GM23248 (cell line): ENCODE measurements around the gene CNKSR1. TPM values are rescaled to one million over a fixed set of nuclear protein-coding genes. Genes with fewer than 3 reads are reported as not detected.

Experiments used
- DNase-seq: peaks from one replicate; pipeline ENCODE4 v3.0.0-alpha.2; 2015
- H2AFZ ChIP-seq: fragments of 200-600 bp; sonication (generic); 2 replicates; pipeline ENCODE4 v1.6.1; 2016; ENCODE audit warnings: antibody characterized with exemption
- H3F3A ChIP-seq: fragments of 200-600 bp; sonication (generic); 2 replicates; pipeline ENCODE4 v1.6.1; 2016; ENCODE audit warnings: mild to moderate bottlenecking, antibody characterized with exemption, mixed run types; ENCODE audit not compliant: insufficient read depth
- H3K27ac ChIP-seq: fragments of 200-600 bp; sonication (generic); 2 replicates; pipeline ENCODE4 v1.5.1; 2016; ENCODE audit warnings: mild to moderate bottlenecking
- H3K27me3 ChIP-seq: fragments of 200-600 bp; sonication (generic); replicated peaks from 2 replicates; pipeline ENCODE4 v1.6.1; 2016; ENCODE audit warnings: mild to moderate bottlenecking; ENCODE audit not compliant: insufficient read depth
- H3K36me3 ChIP-seq: fragments of 200-600 bp; sonication (generic); 2 replicates; pipeline ENCODE4 v1.6.1; 2016; ENCODE audit warnings: low read depth, mild to moderate bottlenecking
- H3K4me1 ChIP-seq: fragments of 200-600 bp; sonication (generic); 2 replicates; pipeline ENCODE4 v1.6.1; 2016; ENCODE audit warnings: mild to moderate bottlenecking; ENCODE audit not compliant: insufficient read depth
- H3K4me2 ChIP-seq: fragments of 200-600 bp; sonication (generic); one replicate; pipeline ENCODE4 v1.6.1; 2016; ENCODE audit warnings: mild to moderate bottlenecking; ENCODE audit not compliant: unreplicated experiment
- H3K4me3 ChIP-seq: fragments of 200-600 bp; sonication (generic); 2 replicates; pipeline ENCODE4 v1.5.1; 2016; ENCODE audit warnings: mild to moderate bottlenecking
- H3K79me2 ChIP-seq: fragments of 200-600 bp; sonication (generic); 2 replicates; pipeline ENCODE4 v1.6.1; 2016; ENCODE audit warnings: mild to moderate bottlenecking; ENCODE audit not compliant: insufficient read depth
- H3K9ac ChIP-seq: fragments of 200-600 bp; sonication (generic); 2 replicates; pipeline ENCODE4 v1.6.1; 2016; ENCODE audit warnings: mild to moderate bottlenecking
- H3K9me2 ChIP-seq: fragments of 200-600 bp; sonication (generic); 2 replicates; pipeline ENCODE4 v1.6.1; 2016; ENCODE audit warnings: mixed run types, mild to moderate bottlenecking, moderate library complexity; ENCODE audit not compliant: insufficient read depth
- H3K9me3 ChIP-seq: fragments of 200-600 bp; sonication (generic); one replicate; pipeline ENCODE4 v1.6.1; 2017; ENCODE audit warnings: low read depth
- H4K20me1 ChIP-seq: fragments of 200-600 bp; sonication (generic); 2 replicates; pipeline ENCODE4 v1.6.0; 2016; ENCODE audit not compliant: insufficient read depth
- EZH2 ChIP-seq: fragments of 200-600 bp; sonication (generic); IDR thresholded peaks from 2 replicates; pipeline ENCODE4 v1.6.1; 2018; ENCODE audit warnings: antibody characterized with exemption, mild to moderate bottlenecking; ENCODE audit not compliant: insufficient read depth, poor library complexity, severe bottlenecking
- EZH2phosphoT487 ChIP-seq: fragments of 200-600 bp; sonication (generic); IDR thresholded peaks from 2 replicates; pipeline ENCODE4 v1.6.1; 2018; ENCODE audit warnings: antibody characterized with exemption, moderate library complexity, mild to moderate bottlenecking, low read depth; ENCODE audit not compliant: insufficient read depth
- WGBS, 2 experiments: methylation state at CpG; one replicate each; pipeline ENCODE4 v1.1.6; 2015 to 2017; ENCODE audit warnings: low lambda C conversion rate in 2 of 2, low coverage in 1 of 2; ENCODE audit errors: missing lambda C conversion rate in 2 of 2; 5-methylcytosine and 5-hydroxymethylcytosine counted together
- in situ Hi-C: fragments of 300-500 bp; cut with MboI; formaldehyde crosslinking; loops from 2 replicates; pipeline ENCODE4 v1.15.0; 2020
- polyA plus RNA-seq: library from polyadenylated mRNA; unstranded; fragments of >200 nt; fragmentation: Nextera tagmentation; extraction: Ambion mirVana; gene quantifications from 2 replicates; pipeline ENCODE4 v1.2.1, GENCODE V29; 2016
- total RNA-seq: library from RNA; depleted of rRNA; stranded (reverse); fragments of >200 nt; shearing (Covaris generic); gene quantifications from 2 replicates; pipeline ENCODE4 v1.2.3, GENCODE V29; 2014

Gene CNKSR1
- total and polyA plus RNA-seq, 2 experiments from 2014 or later: not detected

DNA sequence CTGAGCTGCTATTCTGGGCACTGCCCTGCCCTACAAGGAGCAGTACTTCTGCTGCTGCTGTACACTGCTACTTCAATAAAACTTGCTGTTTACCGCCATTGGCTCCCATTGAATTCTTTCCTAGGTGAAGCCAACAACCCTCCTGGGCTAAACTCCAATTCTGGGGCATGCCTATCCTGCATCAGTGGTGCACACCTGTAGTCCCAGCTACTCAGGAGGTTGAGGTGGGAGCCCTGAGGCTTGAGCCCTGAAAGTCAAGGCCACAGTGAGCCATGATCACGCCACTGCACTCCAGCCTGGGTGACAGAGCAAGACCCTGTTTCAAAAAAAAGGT, 44.5 kb upstream of the CNKSR1 start:
- Histone ChIP-seq H3K4me1 (no peaks in the 10 kb centered on the region), H4K20me1 (no peaks in the 10 kb centered on the region), H2AFZ (no peak overlapping the region), H3K9me2 (no peaks in the 10 kb centered on the region), H3K4me2 (no peak overlapping the region), H3K79me2 (no peaks in the 10 kb centered on the region), H3K36me3 (no peaks in the 10 kb centered on the region), H3K9ac (no peak overlapping the region), H3F3A (no peaks in the 10 kb centered on the region), H3K9me3 (no peaks in the 10 kb centered on the region), H3K4me3 (no peak overlapping the region), H3K27ac (no peak overlapping the region), H3K27me3 (no peaks in the 10 kb centered on the region; the same call in 1 of the 2 replicates)
- TF ChIP-seq EZH2 (no peak), EZH2phosphoT487 (no peak)
- in situ Hi-C loops: no loop called here
- 38 to 61% methylated on average over 2 of the region's 2 CpGs for WGBS, 2 experiments
- no peak for DNase-seq

DNA sequence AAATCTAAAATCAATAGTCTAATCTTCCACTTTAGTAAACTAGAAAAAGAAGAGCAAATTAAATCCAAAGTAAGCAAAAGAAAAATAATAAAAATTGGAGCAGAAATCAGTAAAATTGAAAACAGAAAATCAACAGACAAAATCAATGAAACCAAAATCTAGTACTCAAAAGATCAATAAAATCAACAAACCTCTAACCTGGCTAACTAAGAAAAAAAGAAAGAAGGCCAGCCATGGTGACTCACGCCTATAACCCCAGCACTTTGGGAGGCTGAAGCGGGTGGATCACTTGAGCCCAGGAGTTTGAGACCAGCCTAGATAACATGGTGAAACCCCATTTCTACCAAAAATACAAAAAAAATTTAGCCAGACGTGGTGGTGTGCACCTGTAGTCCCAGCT, 42.8 kb upstream of the CNKSR1 start:
- H3K36me3 ChIP-seq: no peaks in the 10 kb centered on the region
- H3K9me2 ChIP-seq: no peaks in the 10 kb centered on the region
- H3K4me3 ChIP-seq: no peak overlapping the region
- in situ Hi-C loops: no loop called here
- no peak overlapping the region for H2AFZ ChIP-seq
- H3F3A ChIP-seq: no peaks in the 10 kb centered on the region
- TF ChIP-seq EZH2phosphoT487: no peak
- no peak for TF ChIP-seq EZH2
- no peaks in the 10 kb centered on the region for H4K20me1 ChIP-seq
- H3K27me3 ChIP-seq: no peaks in the 10 kb centered on the region; the same call in 1 of the 2 replicates
- no peaks in the 10 kb centered on the region for H3K79me2 ChIP-seq
- no peaks in the 10 kb centered on the region for H3K4me1 ChIP-seq
- H3K27ac ChIP-seq: no peak overlapping the region
- no peak overlapping the region for H3K9ac ChIP-seq
- DNase-seq: no peak
- H3K4me2 ChIP-seq: no peak overlapping the region
- H3K9me3 ChIP-seq: no peaks in the 10 kb centered on the region
- 62 to 69% methylated on average over 3 of the region's 3 CpGs for WGBS, 2 experiments

- TF ChIP-seq EZH2: no peak
- no peak for TF ChIP-seq EZH2phosphoT487
- Histone ChIP-seq H3K4me3 (no peak overlapping the region), H3K4me2 (no peak overlapping the region), H3K9me3 (no peaks in the 10 kb centered on the region), H3K79me2 (no peaks in the 10 kb centered on the region), H3K9me2 (no peaks in the 10 kb centered on the region), H3K27me3 (no peaks in the 10 kb centered on the region), H3K4me1 (no peaks in the 10 kb centered on the region), H3F3A (no peaks in the 10 kb centered on the region), H3K9ac (no peak overlapping the region), H4K20me1 (no peaks in the 10 kb centered on the region), H3K27ac (no peak overlapping the region), H3K36me3 (no peaks in the 10 kb centered on the region), H2AFZ (no peak overlapping the region; the same call in 1 of the 2 replicates)
- WGBS, 2 experiments: 56 to 61% methylated on average over 3 of the region's 3 CpGs
- DNase-seq: no peak
- in situ Hi-C loops: no loop called here
Measured at GRCh38 chr1:26138974-26139558, 38.2 kb upstream of the CNKSR1 start.

GRCh38 chr1:26142159-26142558, 35.1 kb upstream of the CNKSR1 start:
- Histone ChIP-seq H3F3A (no peaks in the 10 kb centered on the region), H3K9ac (no peak overlapping the region), H3K4me3 (no peak overlapping the region), H3K4me1 (no peaks in the 10 kb centered on the region), H3K36me3 (no peaks in the 10 kb centered on the region), H3K9me2 (no peaks in the 10 kb centered on the region), H3K27ac (no peak overlapping the region), H4K20me1 (no peaks in the 10 kb centered on the region), H3K79me2 (no peaks in the 10 kb centered on the region), H3K9me3 (no peaks in the 10 kb centered on the region), H3K27me3 (no peaks in the 10 kb centered on the region; the same call in 1 of the 2 replicates), H3K4me2 (no peak overlapping the region), H2AFZ (no peak overlapping the region)
- in situ Hi-C loops: no loop called here
- WGBS, 2 experiments: 71% methylated on average over 8 of the region's 8 CpGs
- TF ChIP-seq EZH2 (no peak), EZH2phosphoT487 (no peak)
- peak; percentile 33 for DNase-seq
